HG03565 (cell line): ENCODE measurements around the gene CGNL1.

Experiments
- ATAC-seq: cut with Tn5 transposase; IDR thresholded peaks from one replicate; pipeline ENCODE4 v1.9.1; 2021; ENCODE audit warnings: mild to moderate bottlenecking, moderate library complexity; ENCODE audit not compliant: unreplicated experiment

Gene CGNL1

DNA sequence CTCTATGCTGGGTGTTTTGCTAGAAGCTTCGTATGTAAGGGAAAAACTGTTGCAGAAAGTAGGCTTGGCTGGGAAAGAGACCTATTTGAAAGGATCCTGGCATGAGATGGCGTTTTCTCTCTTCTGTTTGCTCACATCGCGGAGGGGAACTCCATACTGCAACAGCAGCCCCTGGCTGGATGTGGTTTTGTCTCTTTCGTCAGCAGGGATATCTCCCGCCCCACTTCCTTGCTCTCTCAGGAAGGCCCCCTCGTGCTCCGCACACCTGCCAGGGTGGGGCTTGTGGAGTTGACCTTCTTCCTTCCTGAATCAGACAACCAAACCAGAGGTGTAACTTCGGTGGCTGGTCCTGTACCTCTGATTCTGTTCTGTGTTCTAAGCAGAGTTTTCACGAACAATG, 189.0 kb downstream of the CGNL1 start:
- ATAC-seq = no peak

DNA sequence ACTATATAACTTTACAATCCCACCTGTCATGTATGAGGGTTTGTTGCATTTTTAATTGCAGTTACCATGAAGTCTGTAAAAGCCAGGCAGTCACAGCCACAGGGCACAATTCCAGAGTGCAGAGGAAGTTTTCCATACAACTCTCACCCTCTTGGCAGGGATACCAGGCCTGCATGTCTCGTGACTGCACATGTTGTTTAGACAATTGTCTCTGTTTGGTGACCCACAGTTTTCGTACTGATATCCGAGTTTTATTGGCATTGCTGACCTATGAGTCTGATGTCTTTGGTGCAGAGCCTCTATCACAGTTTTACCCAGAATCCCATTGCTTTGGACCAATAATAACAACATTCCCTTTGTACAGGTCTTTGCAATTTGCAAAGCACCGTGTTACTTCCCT, 190.5 kb downstream of the CGNL1 start:
- no peak for ATAC-seq

DNA sequence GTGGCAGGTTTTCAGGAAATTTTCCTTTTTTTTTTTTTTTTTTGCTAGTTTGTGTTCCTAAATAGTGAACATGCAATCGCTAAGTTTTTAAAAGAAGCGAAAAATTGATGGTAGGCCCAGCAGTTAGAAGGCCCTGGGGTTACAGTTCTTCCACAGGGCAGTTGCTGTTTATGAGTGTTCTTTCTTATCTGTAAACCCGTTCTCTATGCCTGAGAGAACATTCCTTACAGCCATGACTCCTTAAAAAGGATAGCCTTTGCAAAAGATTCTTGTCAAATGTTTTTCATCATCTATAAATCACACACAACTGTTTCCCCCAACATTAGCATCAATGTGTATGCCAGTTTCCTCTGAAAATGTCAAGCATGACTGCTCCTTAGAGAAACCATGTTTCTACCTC, 191.6 kb downstream of the CGNL1 start:
- ATAC-seq = no peak

DNA sequence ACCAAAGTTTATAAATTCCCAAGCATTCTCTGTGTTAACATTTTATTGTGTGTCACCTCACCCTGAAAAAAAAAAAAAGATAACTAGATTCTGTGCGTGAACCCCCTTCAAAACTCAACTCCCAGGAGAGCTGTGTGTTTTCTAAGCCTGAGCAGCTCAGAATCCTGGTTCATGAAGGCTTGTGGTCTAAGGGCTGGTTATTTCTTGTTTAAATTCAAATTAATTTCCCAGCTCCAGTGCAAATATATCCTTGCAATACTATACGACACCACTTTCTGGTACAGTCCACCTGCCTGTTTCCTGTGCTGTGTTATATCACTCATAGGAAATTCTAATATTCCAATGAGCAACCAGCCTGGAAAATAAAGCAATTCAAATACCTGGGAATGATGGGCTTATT, 192.0 kb downstream of the CGNL1 start:
- ATAC-seq = no peak

DNA sequence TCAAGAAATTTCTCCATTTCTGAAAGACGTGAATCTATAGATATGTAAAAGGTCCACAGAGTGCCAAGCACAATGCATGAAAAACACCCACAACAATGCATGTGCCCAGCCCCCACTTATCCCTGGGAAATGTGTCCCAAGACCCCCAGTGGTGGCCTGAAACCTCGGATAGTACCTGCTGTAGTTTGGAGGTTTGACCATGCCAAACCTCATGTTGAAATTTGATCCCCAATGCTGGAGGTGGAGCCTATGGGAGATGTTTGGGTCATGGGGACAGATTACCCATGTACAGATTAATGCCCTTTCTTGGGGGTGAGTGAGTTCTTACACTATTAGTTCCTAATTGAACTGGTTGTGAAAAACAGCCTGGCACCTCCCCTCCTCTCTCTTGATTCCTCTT, 194.0 kb downstream of the CGNL1 start:
- ATAC-seq = no peak

DNA sequence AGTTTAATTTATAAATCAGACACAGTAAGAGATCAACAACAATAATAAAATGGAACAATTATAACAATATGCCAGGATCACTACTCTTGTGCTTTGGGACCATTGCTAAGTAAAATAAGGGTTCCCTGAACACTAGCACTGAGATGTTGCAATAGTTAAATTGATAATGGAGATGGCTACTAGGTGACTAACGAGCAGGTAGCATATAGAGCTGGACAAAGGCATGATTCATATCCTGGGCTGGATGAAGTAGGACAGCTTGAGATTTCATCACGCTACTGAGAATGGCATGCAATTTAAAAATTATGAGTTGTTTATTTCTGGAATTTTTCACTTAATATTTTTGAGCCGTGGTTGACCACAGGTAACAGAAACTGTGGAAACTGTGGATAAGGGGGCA, 194.7 kb downstream of the CGNL1 start:
- no peak for ATAC-seq

DNA sequence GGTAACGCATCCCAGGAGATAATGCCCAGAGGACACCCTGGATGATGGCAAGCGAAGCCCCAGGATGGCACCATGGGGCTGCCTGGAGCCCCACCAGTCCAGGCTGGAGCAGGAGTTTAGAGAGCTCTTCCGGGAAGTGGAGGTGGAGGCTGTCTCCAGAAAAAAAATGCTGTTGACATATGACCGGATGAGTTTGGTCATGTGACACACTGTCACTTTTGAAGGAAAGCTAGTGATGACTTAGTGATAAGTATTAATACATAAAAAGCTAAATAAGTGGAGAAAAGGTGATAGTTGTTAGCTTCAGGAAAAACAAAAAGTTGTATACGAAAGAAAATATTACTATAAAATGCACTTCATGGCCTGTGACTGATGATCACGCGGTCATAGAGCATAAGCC, 195.4 kb downstream of the CGNL1 start:
- no peak for ATAC-seq

DNA sequence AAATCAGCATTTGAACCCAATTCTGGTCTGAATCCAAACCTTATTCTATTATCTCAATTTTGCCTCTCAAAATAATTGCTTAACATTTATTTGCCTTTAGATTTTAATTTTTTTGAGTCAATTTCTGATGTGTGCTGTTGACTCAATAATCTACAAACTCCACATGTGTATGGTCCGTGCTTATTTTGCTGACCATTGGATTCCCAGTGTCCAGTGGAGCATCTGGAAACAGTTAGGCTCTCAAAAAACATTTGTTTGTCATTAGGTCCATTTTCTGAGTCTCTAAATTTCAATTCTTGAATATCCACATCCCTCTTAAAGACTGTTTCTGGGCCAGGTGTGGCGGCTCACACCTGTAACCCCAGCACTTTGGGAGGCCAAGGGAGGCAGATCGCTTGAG, 196.2 kb downstream of the CGNL1 start:
- no peak for ATAC-seq

DNA sequence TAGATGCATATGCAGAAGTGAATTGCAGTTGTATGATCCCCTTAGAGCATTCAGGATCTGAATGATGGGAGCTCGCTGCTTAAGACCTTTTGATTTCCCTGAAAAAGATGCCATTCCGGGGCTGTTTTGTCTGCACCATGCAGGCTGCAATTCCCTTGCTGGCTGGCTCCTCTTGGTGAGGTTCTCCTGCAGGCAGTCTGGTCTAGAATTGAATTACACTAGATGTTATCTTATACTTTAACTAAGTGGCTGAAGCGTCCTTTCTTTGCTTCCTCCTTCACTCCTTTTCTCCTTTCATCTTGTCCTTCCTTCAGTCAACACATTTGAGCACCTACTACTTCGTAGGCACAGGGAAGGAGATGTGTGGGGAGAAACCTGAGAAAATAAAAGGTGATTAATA, 196.8 kb downstream of the CGNL1 start:
- no peak for ATAC-seq

DNA sequence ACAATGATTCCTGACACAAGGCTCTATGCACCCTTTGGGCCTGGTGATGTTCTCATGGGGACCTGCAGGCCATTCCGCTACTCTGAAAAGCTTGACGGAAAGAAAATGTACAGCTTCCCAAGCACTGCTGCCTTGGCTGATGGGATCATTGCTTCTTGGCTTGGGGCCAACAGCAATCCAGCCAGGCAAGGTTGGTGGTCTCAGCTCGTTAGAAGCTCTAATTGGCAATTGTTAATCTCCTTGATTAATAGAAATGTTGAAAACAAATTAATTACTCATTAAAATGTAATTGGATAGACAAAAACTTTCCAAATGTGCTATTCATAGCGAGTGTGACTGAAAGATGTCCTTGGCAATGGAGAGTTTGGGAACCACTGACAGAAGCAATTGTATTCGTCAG, 199.1 kb downstream of the CGNL1 start:
- ATAC-seq = no peak

DNA sequence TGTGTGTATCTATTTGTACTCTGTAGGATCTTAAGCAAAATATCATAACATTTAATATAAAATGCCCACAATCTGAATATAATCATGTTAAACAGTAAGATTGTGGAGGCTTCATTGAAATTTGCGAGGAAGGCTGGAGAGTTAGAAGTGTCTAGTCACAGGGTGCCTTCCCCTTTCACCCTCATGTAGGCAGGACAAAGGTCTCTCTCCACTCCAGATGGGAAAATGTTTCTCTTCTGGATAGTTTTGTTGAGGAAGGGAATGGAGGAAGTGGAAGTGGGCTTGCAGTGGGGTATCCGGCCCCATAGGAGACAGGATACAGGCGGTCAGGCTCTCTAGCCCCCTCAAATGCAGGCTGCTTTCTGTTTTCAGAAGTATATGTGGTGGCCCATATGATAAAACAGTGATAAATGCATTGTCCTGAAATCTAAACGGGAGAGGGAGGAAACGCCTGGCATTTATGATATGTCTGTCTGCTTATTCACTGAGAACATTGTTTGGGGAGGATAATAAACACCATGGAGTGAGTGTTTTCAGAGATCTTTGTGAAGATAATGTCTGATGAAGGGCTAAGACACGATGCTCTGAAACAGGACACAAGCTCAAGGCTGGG, 202.1 kb downstream of the CGNL1 start:
- no peak for ATAC-seq

DNA sequence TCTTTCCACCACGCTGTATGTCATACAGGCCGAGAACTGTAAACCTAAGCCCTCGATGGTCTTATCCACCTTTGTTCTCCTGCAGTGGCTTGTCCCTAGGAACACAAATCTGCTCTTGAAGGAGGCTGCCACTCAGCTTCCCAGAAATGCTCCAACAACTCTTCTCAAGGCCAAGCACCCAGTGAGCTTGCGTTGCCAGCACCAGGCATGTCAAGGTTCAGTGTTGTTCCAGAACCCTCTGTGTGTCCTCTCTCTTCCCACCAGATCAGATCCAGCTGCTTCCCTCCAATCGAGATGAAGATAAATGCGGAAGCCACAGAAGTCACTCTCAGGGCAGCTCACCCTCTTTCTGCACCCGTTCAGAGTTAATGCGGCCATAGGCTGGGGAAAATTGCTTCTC, 204.1 kb downstream of the CGNL1 start:
- no peak for ATAC-seq

DNA sequence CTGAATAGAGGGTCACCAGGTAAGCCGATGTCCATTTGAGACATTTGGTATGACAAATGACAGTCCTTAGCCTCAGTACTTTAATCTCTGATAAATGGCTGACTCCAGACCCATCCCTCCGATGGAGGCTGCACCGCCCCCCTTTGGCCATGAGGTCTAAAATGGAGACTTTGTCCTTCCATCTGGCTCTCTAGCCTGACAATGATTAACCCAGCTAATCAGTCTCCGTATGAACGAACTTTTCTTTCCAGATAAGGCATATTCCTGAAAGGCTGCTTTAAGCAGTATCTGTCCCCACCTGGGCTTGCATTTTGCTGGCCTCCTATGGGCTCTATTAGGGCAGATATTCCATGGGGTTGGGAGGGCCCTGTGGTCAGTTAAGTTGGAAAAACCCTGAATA, 204.6 kb downstream of the CGNL1 start:
- no peak for ATAC-seq

DNA sequence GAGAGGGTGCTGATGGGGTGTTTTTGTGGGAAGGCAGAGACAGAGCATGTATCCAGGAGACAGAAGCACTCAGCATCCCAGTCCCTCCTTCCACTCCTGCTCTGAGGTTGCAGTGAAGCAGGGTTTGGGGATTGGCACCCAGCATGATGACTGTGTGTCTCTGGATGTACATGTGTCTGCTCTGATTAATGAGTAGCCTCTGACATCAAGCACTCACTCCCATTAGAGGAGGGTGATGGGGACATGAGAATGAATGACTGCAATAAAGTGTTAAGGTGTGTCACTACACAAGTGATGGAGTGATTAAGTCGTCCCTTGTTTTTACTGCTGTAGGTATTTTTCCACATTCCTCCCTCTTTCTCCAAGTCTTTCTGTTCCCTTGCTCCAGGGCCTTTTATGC, 205.8 kb downstream of the CGNL1 start:
- ATAC-seq = no peak

DNA sequence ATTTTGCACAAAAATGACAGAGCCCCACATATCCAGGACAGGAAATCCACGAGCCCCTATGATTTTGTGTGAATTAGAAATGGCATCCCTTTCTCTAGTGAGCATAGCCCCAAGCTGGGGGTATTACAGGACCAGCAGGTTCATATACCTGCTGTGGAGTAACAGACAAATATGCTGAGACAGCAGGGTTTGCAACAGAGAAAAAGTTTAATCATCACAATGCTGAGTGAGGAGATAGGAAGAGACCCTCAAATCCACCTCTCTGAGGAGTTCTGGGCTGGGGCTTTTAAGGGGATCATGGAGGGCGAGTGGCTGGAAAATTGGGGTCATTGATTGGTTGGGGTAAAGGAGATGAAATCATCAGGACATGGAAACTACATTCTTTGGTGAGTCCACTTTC, 207.0 kb downstream of the CGNL1 start:
- ATAC-seq = no peak

DNA sequence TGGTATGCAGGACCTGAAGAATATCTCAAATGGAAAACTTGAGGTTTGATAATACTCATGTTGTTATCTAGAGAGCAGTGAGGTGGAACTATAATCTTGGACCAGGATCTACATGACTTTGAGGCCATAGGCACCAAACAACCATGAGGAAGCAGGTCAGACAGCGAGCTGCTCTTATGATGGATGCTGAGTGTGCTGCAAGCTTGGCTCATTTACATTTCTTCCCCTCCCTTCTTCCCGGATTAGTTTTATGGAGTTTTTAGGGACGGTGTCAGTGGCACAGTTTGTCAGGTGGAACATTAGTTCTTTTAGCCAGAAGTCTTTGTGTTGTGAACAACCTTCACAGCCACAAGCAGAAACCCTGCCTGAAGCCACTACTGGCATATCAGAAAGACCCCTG, 207.4 kb downstream of the CGNL1 start:
- ATAC-seq = no peak

DNA sequence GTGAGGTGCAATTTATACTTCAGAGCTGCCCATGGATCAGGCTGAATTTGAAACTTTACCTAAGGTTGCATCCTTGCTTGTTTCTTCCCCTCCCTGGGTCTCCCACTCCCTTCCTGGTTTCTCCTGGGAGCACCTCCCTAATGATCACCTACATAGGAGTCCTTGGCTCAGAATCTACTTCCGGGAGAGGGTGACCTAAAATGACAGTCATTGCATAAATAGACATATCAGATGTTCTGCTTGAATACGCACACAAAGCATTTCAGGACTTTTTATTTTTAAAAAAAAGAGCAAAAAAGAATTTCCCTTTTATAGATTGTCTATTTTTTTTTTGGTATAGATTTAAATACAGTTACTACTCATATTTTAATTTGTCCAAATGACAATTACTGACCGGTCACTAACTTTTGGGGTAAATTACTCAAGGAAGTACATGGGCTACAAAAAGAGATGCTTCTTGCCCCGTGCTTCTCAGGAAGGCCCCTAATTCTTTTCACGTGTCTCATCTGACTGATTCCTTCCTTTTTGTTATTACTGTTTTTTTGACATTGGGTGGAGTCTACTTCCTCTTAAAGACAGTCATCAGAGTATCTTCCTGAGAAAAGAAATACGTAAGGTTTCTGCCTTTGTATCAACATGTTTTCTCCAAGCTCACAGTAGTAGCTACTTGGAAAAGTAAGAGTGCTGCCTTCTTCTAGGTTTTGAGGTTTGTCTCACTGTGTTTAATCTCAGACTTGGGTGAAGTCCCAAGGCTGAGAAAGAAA, 210.5 kb downstream of the CGNL1 start:
- ATAC-seq = no peak

DNA sequence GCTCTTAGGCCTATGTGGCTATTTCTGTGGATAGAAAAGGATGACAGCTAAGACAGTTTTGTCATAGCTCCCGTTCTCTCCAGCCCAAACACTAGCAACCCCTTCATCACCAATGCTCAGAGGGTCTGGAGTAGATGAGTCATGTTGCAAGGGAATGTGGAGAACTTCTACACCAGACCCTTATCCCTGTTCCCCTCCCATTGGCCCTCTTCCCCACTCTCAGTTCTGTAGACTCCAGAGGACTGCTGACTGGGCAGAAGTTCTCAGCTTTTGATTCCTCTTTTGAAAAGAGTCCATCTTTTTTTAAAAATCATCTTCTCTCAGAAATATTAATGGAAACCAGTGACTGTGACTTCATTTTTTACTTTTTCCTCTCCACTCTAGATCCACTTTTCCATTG, 213.0 kb downstream of the CGNL1 start:
- ATAC-seq = no peak

DNA sequence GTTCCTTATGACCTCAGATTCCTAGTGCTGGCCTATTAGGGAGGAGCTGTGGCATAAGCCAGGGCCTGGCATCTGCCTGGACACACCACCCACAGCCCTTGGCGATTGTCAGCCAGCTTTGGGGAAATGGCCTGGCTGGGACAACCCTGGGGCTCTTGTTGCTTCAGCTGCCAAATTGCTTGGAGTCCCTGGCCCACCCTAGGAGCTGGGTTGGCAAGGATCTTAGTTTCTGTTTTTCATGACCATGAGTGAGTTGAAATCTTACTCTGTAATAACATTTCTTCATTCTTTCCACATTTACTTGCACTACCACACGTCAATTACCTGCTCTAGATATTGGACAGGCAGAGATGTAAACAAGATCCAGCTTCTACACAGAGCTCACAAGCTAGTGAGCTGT, 213.4 kb downstream of the CGNL1 start:
- ATAC-seq = no peak

DNA sequence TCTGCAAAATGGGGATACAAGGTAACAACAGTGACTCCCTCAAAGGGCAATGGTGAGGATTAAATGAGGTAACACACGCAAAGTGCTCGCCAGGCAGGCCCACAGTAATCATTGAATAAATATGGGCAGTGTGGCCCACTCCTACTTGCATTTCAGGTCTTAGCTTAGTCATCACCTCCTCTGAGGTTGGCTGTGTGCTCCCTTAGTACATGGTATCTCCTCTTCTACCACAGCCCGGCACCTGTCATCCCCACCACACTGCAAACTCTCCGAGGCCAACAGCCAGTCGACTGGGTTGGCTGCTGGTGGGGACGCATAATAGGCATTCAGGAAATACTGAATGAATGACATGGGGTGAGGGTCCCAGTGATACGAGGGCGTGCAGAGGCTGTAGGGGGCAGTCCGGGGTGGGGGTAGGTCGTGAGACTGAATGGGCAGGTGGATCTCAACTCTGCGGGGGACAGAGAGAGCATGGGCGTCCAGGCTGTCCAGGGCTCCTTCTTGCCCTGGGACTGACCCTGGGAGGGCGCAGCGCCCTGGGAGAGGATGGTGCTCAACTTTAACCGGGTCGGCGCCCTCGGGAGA, 215.0 kb downstream of the CGNL1 start:
- no peak for ATAC-seq

DNA sequence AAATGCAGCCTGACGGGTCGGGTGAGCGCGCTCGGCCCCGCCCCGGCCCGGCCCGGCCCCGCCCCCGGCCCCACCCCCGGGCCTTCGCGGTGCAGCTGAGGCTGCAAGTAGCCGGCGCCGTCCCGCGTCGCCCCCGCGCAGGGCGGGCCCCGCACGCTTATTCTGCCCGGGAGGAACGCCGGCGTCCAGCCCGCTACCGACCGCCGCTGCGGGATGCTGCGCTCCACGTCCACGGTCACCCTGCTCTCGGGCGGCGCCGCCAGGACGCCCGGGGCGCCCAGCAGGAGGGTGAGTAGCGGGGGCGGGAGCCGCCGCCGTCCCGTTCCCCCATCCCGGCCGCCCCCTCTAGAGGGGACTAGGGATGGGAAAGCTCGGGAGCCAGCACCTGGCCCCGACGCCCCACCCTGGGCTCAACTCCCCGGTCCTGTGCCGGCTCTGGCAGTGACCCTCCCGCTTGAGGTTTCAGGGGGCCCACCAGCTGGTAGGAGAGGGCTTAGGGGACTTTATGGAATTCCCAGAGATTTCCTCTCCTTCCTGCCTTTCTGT, 215.6 kb downstream of the CGNL1 start, which contains the start of gene MYZAP:
TSS of gene MYZAP (plus strand) at position 83 of the 546 bp plus-strand sequence. CDS start at position 214, 131 bp downstream.
- no peak for ATAC-seq

DNA sequence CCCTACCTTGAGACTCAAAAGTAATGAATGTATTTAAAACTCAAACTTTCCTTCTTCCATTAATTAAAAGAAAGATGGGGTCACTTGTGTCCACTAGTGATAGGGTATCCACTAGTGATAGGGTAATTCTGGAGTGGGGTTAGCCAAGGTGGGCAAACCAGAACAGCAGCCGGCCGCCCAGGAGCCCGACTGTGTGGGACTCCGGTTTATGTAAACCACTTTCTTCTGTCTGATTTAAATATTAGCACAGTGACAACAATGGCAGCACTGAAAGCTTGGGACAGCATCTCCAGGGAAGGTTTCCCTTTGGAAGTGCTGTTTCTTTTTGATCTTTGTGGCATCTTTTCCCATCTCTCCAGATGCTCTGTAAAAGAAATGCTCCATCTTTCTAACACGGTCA, 216.1 kb downstream of the CGNL1 start:
- ATAC-seq = no peak
